SKM-1 treated with dmso at 0.1 percent for 144 hours (cell line): Measurements from ENCODE around the gene CCM2L.

Experiments used
- DNase-seq: peaks from one replicate; lab custom pipeline; 2025; ENCODE audit not compliant: unreplicated experiment; lab: John Stamatoyannopoulos, UW

CCM2L gene

DNA sequence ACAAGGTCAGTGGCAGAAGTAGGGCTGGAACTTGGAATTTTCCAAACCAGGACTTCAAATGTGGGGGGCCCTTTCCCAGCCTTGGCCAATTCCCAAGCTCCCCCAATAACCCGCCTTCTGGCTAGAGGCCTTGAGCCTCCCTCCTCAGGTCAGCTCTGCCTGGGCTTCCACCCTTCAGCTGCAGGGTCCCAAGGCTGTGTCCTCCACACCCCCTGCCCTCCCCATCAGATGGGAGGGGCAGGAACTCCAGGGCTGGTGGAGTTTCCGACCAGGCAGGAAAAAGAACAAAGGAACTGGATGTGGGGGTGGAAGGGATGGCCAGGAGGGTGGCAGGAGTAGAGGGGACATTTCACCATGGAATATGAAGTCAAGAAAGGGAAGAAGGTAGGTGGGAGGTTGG lies at the start of gene CCM2L:
CCM2L (plus strand) TSS at position 338 of the 400 bp plus-strand sequence; CDS start at position 355, 17 bp downstream.
- DNase-seq: no peak

GRCh38 chr20:31962761-31963160 lies 47.5 kb upstream of the CCM2L start:
- no peak for DNase-seq

GRCh38 chr20:31963889-31964288 lies 46.3 kb upstream of the CCM2L start:
- no peak for DNase-seq

DNA sequence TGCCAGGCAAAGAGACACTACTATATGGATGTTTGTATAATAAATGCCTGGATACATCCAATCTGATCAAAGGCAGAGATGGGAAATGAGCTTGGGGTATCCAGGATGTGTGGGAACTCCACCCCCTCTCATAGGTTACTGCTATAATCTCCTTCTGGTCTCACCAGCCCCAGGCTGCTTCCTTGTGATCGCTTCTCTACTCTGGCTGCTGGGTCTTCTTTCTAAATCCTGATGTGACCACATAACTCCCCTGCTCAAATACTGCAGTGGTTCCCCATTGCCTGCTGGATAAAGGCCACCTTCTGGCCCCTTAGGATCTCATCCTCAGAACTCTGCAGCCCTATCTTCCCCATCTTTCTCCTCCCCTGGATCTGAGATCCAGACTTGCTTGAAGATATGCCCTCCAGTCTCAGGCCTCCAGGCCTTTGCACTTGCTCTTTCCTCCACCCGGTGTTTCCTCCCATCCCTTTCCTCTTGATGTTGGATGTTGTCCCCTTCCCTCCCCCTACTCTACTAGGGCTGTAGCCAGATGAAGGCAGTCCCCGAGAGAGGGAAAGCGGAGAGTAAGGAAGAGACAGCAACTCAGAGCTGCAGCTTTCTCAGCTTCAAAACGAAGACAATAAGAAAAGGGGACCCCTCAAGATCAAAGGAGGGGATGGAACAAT lies 43.1 kb upstream of the CCM2L start:
- DNase-seq: no peak

DNA sequence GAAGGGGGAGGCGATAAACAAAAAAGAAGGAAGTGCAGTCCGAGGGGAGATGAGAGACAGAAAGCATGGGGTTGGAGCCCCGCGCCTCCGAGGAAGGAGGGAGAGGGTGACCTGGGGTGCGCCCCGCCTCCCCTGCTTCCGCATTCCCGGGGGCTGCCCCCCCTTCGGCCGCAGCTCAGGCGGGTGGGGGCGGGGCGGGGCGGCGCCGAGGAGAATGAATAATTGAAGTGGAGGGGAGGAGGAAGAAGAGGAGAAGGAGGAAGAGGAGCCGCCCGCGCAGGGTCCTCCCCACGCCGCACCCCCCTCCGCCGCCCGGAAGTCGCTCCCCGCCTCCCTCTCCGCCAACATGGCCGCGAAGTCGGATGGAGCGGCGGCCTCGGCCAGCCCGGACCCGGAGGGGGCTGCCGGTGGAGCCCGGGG lies 42.4 kb upstream of the CCM2L start, which contains the start of gene XKR7:
XKR7 (plus strand) TSS at position 322 of the 420 bp plus-strand sequence; CDS start at position 347, 25 bp downstream.
- peak; percentile 35 for DNase-seq

DNA sequence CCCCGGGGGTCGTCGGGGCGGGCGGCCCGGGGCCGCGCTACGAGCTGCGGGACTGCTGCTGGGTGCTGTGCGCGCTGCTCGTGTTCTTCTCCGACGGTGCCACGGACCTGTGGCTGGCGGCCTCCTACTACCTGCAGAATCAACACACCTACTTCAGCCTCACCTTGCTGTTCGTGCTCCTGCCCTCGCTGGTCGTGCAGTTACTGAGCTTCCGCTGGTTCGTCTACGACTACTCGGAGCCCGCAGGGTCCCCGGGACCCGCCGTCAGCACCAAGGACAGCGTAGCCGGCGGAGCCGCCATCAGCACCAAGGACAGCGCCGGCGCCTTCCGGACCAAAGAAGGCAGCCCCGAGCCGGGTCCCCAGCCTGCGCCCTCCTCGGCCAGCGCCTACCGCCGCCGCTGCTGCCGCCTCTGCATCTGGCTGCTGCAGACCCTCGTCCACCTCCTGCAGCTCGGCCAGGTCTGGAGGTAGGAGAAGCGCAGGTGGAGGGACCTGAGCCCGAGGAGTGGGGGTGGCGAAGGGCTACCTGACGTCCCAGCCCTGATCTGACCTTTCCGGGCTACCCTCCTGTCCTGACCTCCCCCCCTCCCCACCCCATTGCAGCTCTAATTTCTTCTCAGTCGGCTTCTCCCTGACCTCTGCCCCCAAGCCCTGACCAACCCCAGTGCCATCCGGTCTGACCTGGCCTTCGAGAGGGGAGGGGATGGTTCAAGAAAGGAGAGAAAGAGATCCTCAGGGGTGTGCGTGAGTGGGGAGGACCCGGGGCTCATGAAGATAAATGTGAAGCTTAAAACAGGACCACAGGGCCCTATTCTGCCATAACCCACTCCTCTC lies 41.7 kb upstream of the CCM2L start:
- DNase-seq: peak; percentile 10

- no peak for DNase-seq
Measured at GRCh38 chr20:31969991-31970390, 40.2 kb upstream of the CCM2L start.

- DNase-seq: no peak
Measured at GRCh38 chr20:31972471-31973021, 37.7 kb upstream of the CCM2L start.

DNA sequence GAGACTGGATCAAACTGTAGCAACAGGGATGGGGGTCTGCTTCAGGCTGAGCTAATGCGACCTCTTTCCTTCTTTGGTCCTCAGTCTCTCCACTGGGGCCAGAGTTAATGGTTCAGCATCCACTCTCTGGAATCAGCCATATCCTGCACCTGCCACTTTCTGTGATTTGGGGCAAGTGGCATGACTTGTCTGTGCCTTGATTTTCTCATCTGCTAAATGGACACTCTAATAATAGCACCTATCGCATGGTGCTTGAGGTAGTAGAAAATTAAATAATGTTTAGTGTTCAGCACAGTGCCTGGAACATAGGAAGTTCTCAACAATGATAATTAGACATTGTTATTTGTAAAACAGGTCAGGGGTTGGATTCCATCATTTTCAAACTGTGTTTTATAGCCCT lies 35.9 kb upstream of the CCM2L start:
- no peak for DNase-seq

- no peak for DNase-seq
Measured at GRCh38 chr20:31974951-31975487, 35.2 kb upstream of the CCM2L start.

GRCh38 chr20:31975874-31976273 lies 34.4 kb upstream of the CCM2L start:
- no peak for DNase-seq

DNA sequence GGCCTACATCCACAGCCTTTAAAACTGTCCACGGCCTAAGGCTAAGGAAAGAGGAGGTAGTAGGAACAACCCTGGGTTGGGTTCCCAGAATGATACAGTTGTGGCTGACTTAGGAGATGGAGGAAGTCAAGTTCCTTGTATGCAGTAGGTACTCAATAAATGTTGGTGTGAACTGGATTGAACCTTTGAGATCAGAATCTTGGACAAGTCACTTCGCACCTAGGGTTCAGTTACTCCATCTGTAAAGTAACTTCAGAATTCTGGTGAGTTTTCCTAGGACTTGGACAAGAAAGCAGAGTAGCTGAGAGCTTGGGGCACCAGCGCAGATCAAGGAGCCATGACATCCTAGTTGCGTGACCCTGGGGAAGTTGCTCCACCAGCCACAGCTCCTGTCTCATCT lies 33.2 kb upstream of the CCM2L start:
- no peak for DNase-seq

DNA sequence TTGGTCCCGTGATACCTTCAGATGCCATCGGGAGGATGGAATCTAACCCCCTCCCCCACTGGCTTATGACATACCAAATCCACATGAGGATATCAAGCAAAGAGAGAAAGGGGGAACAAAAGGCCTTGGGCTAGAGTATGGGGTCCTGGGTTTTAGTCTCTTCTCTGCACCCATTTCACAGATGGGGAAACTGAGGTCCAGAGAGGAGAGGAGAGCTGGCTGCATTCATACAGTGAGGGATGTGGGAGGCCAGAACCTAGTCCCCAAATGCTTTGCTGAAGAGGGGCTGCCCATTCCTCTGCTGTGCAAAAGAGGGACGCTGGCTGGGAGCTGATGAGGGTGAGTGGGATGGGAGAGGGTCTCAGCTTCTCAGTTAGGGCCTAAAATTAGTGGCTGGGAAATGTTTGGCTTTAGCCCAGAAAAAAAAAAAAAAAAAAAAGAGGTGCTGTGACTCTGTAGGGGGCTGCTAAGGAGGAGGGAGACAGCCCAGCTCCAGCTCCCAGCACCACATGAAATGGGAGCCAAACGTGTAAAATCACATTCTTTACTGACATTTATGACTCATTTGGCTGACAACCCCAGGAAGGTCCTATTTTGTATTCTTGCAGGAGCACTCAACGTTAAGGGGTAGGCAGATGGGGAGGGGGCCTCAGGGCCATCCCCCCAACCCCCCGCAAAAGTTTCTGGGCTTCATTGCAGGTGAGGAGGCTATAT lies 30.4 kb upstream of the CCM2L start:
- no peak for DNase-seq

DNA sequence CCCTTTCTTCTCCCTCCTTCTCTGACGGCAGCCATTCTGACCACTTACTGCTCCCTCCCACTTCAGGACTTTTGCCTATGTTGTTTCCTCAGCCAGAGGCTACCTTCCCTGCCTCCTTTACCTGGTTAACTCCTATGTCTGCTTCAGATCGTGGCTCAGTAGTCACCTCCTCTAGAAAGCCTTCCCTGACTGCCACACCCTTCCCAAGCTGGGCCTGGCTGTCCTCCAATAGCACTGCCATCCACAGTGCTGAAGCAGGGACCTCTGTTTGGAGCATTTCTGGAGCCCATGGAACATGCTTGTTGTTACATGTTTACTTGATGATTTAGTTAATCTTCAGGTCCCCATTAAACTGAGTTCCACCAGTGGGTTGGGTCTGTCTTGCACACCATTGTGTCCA lies 28.5 kb upstream of the CCM2L start:
- DNase-seq: no peak

GRCh38 chr20:31984981-31985471 lies 25.2 kb upstream of the CCM2L start:
- no peak for DNase-seq

GRCh38 chr20:31987744-31988143 lies 22.5 kb upstream of the CCM2L start:
- DNase-seq: no peak

GRCh38 chr20:31988430-31989015 lies 21.7 kb upstream of the CCM2L start:
- no peak for DNase-seq

DNA sequence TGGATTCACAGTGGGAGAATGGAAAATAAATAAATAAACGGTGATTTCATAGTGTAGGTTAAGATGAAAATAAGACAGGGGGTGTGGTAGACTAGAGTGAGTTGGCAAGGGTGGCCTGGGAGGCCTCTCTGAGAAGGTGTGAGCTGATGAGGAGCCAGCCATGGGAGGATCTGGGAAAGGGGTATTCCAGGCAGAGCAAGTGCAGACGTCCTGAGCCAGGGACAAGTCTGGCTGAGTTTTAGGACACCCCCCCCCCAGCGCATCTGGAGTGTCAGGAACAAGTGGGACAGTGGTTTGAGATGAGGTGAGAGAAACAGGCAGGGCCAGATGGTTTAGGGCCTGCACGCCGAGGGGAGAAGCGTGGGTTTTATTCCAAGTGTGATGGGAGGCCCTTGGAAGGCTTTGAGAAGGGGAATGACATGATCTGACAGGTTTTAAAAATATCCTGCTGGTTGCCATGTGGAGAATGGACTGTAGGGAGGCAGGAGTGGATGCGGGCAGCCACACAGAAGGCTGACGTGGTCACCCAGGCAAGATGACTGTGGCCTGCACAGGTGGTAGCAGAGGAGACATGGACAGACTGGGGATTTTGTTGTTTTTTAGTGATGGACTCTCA lies 21.1 kb upstream of the CCM2L start:
- DNase-seq: no peak

DNA sequence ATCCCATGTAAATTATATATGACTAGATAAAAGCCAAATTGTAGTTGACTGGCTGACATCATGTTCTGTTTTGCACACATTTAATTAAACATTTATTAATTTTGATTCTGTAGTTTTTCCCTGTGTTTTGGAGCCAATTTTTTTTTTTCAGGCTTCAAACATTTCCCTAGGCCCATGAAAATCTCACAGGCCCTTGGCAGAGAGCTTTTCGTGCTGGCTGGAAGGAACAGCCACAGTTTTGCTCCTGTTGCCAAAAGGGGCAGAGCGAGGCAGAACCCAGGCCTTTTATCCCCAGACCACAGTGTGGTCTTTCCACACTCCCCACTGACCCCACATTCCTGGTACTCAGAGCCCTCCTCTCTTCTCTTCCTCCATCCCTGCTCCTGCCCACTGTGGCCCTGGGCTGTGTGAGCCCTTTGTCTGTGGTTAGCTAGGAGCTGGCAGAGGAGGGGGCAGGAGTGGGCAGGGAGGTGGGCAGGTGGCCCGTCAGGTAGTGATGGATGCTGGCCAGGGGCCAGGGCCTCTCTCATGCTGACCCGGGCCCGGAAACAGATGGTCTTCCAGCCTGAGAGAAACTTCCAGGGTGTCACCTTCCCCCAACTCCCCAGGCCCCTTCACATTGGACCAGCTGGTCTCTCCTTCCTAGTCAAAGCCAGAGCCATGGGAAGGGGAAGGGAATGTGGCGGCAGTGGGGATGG lies 19.4 kb upstream of the CCM2L start:
- DNase-seq: no peak

- DNase-seq: no peak
Measured at GRCh38 chr20:31991339-31991705, 18.9 kb upstream of the CCM2L start.
